GM19467 (cell line): ENCODE results near the gene SPON1.

Experiments used
- ATAC-seq: cut with Tn5 transposase; IDR thresholded peaks from one replicate; pipeline ENCODE4 v1.9.1; 2021; ENCODE audit warnings: mild to moderate bottlenecking, moderate library complexity; ENCODE audit not compliant: unreplicated experiment

The SPON1 gene

DNA sequence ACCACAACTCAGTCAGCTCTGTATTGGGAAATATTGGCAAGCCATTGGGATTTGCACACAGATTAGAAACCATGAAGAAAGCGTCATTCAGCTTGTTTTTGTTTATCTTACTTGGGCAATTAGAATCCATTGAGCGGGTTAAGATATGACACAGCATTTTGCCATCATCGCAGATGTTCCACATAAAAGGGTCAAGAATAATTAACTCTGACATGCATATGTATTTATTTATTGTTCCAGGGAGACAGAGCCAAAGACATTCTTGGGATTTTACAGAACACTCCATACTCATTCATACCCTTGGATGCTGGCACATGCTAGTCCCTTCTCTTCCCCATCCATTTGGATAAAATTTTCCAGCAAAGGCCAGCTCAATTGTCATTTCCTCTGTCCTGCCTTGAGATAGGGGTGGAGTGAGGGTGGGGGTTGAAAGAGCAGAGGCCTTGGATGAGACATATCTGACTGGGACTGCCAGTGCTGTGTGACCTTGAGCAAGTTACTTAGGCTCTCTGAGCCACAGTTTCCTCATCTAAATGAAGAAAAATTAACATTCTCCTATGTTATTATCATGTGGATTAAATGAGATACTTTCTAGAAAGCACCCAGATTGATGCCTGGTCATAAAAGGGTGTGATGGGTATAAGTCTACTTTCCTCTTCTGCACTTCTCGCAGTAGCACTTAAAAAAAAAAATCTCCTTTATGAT, 216.7 kb downstream of the SPON1 start:
- no peak for ATAC-seq

DNA sequence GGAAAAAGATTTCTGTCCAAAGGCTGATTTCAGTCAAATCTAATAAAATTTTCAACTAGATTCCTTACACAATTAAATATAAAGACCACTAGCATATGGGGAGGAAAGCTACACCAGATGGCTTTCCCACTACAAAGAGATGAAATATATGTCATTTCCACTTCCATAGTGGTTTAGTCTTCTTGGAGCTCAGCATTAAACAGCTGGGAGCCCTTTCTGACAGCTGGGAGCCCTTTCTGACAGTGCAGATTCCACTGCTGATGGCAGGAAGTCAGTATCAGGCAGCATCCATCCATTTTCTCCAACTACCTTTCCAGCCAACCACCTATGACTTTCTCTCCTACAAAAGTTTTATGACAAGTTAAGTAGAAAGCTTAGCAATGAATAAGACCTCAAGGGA, 218.6 kb downstream of the SPON1 start:
- no peak for ATAC-seq

DNA sequence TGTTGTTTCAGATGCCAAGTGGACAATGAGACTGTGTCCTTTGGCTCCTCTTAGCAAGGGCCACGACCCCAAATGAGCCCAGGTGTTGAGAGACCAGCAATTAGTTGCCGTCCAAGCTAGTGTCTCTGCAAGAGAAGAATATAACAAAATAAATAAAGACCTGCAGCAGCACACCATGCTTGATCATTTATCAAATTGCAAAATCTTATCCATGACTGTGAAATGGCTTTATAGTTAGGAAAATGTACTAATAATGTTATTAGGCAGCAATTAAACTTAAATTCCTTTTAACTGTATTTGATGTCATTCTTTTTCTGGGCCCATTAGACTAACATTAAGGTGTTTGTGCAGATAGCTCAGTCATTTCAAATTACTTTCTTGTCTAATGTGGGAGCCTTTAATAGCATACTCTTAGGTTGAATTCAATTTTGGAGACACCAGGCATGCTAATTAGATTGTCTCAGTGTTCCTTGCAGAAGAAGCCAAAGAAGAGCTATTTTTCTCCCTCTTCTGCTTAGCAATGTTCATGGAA, 220.4 kb downstream of the SPON1 start:
- ATAC-seq: no peak

DNA sequence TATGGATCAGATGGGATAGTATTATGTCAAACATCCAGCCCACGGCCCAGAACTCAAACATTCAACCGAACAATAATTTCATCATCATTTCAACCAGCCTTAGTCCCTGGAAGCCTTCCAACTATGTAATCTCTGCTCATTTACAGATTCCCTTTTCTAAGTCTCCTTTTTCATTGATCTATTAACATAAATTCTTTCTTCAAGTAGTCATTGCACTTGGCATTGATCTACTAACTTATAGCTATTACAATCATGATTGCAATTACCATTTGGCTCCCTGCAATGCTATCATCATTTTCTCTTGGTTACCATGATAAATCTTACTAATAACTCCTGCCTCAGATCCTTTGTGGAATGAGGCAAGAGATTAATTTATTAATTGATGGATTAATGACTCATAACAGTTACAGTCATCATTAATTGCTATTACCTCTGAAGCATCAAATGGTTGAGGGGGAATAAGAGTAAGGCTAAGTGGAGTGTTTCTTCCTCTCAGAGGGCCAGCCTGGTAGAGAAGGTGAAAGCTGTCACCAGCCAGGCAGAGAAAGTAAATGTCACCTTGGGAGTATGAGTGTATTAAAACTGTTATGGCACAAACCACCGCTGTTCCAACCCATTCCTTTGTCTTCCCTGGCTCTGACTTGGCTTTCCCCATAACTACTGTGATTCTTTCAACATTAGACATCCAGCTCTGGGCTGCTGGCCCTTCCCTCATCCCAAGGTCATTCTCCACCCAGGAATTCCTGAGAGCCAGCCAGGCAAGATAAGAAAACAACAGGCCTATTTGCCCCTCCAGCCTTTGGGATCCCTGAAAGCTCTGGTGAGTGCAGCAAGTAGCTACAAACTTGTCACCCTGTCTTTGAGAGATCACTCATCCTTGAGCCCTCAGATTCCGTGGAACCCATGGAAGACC, 221.8 kb downstream of the SPON1 start:
- no peak for ATAC-seq

DNA sequence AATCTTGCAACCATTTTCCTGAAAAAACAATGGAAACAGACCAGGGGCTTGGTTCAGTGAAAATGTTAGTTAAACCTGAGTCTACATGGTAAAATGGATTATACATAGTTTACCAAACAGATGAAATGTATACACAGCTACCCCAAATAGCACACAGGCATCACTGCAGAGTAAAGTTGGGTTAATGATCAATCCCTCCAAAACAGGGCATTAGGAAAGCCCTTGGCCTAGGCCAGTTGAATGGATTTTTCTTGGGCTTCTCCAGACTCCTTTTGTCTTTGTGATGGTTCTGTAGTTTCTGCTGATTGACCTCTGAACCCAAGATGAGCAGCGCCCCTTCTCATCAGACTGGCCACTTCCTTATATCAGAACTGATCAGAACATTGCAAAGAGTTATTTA, 222.9 kb downstream of the SPON1 start:
- ATAC-seq: no peak

DNA sequence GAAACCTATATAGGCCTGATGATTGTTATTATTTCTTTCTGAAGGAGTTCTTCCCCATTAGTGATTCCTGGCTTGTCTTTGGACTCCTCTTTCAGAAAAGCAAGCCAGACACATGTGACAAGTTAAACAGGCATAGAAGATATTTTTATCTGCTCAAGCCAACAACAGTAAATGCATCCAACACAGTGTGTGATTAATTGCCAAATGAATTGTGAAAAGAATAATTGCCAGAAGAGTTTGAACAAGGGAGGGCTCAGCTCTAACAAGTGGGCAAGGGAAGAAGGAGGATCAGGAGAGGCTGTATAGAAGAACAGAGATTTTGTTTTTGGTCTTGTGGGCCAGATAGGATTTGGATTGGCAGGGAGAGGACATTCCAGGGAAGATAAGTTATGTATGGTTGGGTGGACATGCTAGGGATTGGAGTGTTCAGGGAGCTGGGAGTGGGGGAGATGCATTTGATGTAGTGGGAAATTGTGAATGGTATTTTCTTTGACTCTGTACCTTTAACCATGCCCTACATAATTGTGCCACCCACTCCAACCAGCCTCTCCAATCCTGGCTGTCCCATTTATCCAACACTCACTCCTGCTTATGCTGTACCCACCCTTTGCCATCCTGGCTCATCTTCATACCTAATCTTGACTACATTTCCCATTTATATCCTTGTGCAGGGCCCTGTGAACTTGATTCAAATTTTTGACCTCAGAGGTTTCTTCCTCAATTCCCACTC, 223.7 kb downstream of the SPON1 start:
- no peak for ATAC-seq

DNA sequence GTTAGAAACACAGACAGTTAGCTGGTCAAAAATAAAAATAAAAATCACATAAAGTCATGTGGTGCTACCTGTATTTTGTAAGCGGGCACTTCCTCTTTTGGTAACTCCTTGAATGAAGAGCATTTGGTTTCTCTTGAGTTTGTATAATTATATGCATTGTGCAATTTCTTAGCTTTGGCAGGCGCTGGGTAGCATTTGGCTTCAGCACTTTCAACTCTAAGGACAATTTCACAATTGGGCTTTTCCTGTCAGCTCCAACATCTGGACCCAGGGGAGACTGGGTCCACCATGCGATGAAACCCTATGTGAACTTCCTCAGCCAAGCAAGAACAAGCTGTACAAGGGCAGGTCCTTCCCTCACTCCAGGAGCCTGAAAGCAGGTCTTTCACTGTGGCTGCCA, 227.4 kb downstream of the SPON1 start:
- no peak for ATAC-seq

DNA sequence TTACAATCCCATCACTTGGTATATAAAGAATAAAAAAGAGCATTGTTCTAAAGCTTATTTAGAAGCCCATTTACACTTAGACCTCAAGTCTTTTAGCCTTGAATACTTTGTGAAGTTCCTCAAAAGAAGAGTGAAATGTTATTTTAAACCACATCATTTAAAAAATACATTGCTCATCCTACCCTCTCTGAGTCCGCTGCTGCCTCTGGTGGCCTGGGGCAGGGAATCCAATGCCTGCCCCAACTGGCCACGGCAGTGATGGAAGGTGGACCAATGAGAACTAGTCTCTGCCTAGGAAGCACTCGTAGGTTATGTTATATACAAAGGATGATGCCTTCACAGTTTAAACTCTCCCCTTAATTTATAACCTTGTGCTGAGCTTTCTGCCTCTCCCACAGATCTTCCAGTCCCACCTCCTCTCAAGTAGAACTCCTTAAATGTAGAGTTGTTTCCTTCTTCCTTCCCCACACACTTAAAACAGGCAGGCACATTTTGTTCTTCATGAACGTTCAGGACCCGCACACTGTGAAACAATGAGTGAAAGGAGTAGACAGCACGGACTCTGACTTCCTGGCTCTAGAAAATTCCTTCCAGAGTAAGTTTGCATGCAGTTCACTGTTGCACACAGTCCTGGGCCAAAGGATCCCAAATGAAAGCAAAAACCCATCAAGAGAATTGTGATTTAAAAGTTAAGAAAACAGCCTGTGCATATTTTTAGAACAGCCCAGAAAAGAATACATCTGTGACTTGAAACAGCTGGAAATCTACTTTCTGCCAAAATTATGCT, 228.7 kb downstream of the SPON1 start:
- no peak for ATAC-seq

DNA sequence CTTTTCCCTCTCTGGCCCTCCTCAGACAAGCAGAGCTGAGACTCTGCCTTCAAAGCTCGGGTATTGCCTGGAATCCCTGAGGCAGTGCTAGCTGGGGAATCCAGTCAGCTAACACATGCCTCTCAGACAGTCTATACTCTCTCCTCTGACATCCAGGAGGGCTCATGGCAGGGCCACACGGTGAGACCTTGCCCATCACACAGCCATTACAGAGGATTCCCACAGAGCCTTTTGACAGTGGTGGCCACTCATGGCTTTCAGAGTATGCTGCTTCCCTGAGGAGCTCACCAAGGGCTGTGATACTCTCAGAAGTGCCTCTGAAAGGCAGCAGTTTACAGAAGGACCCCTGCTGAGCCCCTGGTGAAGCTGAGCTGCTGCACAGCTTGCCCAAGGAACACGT, 231.1 kb downstream of the SPON1 start:
- no peak for ATAC-seq

DNA sequence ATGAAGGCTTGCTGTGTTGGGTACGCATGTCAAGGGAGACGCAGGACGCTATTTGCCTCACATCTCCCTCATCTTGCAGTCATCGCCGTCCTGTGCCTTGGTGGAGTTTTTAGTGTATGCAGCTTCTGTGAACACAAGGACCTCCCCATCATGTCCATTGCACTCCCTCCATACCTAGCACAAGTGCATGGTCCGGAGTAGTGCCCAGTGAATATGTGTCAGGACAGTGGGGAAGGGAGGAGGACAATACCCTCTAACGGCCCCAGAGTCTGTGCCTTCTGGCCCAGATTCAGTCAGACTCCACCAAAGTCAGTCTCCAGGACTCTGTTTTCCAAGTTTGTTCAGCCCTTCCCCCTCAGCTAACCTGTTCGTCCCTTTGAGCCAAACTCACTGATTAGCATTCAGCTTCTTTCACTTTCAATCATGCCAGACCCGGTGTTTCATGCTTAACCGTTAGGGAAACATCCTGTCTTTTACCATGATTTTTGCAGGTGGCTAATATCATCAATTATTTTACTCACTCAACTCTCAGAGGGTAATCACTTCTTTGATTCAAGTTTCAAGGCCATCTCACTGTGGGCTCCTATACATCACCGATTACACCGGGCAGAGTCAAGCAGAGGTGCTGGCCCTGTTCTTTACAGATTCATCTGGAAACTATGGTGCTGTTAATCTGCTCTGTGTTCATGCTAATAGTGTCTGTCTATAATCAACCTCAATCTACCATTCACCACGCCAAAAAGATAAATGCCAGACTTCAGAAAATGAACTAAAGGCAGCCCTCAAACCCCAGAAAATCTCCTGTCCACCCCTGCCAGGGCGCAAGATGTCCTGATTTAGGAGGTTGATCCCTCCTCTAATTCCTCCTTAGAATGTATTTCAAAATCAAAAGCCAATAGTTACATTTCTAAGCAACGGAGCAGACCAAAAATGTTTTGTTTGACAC, 240.0 kb downstream of the SPON1 start:
- ATAC-seq: no peak

DNA sequence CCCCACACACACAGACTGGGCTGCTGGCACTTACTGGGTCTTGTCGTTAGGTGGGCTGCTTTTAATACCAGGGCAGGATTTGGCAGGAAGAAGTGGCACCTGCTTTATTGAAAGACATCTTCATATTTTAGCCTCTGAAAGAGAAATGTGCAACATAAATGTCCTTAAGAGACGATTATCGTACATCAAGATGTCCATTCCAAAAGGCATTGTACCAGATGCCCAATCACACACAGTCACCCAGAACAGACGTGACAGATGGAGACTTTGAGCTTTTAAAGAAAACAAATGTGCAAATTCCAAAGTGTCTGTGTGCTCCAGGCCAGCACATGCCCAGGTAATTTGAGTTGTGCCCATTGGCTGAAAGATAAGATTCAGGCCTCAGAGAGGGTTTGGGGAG, 240.8 kb downstream of the SPON1 start:
- no peak for ATAC-seq

DNA sequence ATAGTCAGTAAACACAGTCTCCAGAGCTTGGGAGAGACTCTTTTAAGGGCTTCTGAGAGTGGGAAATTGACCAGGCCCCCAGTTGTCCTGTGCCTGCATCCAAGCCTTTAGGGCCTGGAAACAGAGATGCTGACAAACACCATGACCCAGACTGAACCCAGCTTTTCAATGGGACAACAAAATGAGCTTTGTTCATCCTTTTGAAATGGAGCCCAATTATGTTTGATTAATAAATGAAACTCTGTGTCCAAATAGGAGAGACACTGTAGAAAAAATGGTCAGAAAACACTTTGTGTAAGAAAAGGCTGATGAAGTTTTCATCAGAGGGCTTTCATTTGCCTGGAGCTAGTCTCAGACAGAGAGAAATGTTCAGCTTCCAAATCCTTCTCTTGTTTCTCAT, 250.5 kb downstream of the SPON1 start:
- ATAC-seq: no peak

DNA sequence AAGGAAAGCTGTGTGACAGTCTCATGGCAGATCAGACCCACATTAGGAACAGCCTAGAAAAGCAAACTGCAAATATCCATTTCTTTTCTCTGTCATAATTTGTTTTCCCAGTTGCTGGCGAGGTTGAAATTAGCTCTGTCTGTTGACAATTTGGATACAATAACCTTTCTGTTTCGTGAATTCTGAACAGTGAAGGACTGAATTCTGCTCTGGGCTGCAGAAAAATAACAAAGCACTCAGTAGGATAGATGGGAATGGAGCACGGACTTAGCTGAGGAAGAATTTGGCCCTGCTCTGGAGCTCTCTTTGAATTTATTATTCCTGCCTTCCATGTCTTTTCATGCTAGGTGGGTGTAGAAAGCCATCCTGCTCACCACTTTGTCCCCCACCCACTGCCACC, 256.2 kb downstream of the SPON1 start:
- no peak for ATAC-seq

DNA sequence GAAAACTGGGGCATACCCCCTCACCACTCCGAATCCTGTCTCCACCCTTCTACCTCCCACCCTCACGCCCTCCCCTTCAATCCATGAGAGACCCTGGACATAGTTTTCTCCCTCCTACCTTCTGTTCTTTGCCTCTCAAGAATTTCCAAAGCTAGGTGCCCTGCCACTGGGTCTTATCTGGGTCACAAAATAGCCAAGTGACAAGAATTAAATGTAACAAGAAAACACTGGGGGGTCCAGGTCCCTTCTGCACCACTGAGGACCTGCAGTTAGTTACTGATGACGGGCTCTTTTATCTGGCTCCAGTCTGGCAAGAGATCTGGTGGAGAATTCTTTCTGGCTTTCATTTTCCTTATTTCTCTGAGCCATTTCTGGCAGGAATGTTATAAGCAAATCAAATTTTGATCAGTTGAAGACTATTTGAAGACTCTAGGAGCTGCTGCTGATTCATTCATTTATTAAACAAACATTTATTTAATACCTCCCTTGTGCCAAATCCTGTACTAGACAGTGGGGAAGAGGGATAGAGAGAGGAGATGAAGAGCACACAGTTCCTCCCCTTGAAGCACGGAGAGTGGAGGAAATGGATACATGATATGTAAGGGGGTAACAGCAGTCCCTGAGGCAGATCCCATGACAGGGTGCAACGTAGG, 261.2 kb downstream of the SPON1 start:
- no peak for ATAC-seq

DNA sequence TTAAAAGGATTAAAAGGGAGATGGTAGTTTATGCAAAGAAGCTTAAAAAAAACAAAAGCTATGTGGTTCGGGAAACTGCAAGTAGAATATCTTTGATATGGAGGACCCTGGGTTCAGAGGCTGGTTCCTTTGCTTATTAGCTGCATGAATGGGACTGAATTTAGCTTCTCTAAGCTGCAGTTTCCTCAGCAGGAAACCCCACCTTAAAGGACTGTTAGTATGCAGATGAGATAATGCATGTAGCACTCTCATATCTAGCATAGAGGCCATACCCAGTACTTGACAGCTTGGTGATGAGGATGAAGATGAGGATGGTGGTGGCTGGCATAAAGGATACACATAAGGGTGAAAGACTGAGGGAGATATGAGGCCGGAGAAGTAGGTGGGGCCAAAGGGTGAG, 261.9 kb downstream of the SPON1 start:
- no peak for ATAC-seq

DNA sequence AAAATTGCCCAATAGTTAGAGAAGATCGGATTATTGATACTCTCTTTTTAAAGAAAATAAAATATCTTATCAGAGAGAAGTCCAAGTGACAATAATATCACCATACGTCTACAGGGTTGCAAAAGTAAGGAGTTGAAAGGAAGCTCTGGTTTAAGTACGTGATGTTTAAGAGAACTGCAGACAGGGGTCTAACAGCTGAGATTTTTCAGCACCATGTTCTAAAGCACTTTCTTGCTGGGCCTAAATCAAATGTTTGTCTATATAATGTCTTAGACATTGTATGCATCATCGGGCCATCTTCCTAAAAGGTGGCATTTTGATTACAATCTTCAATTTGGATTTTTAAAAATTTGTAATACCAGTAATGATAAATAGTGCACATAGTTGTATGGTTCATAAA, 263.1 kb downstream of the SPON1 start:
- ATAC-seq: no peak

DNA sequence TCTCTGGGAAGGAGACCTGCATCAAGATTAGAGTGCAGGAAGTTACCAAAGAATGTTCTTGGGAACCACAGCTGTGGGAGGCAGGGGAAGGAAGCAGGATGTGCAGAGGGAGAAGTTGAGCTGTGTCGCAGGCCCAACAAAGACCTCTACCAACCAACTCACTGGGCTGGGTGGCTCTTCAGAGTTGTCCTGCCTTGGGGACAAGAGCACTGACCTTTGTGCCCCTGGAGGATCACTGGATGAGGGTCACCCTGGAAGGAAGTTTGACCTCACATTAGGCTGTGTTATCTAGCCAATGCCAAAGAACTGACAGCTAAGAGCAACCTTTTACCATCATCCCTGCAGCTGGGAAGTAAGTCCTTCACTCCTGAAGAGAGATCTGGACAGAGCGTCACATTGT, 265.8 kb downstream of the SPON1 start:
- ATAC-seq: no peak

DNA sequence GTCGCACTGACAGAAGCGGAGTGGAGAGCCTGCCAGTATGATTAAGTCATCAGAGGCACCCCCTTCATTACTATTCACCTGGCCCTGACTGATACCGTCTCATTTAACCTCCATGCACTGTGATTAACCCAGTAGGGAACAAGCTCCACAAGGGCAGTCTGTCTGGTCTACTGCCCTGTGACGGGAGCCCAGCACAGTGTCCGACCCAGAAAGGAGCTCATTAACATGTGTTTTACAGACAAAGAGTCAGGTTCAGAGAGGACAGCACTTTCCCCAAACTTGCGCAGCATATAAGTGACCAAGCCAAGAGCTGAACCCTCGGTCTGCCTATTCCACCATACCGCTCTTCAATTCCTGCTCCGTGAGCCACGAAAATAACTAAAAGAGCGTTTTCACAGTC, 266.9 kb downstream of the SPON1 start:
- no peak for ATAC-seq

DNA sequence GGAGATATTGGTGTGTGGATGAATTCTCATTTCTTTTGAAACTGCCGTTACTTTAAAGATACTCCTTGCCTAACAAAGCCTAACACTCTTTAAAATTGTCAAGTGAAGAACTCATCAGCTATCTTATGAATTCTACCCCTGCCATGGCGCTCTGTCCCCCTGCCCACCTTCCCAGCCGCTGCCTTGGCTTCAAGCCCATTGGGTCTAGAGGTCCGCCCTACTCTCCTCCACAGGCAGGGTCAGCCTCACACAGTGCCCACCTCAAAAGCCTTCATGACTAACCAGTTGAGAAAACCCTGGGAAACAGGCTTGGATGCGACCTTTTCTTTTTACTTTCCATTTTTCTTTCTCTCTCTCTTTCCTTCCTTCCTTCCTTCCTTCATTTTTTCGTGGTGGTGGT, 267.9 kb downstream of the SPON1 start:
- ATAC-seq: no peak
